Kidney epithelial cell (primary cell): ENCODE results near the gene NT5M. TPM values are rescaled to one million over a fixed set of nuclear protein-coding genes. Genes with fewer than 3 reads are reported as not detected.

Experiments
- DNase-seq: peaks from one replicate; pipeline ENCODE4 v3.0.0-alpha.2; 2010; ENCODE audit warnings: low read depth
- H3K27me3 ChIP-seq: 2 replicates; pipeline ENCODE4 v1.6.0; 2011; ENCODE audit warnings: low read length; ENCODE audit not compliant: control insufficient read depth, insufficient read depth
- H3K36me3 ChIP-seq: 2 replicates; pipeline ENCODE4 v1.5.1; 2011; ENCODE audit warnings: low read length; ENCODE audit not compliant: control insufficient read depth, insufficient read depth
- H3K4me3 ChIP-seq: 2 replicates; pipeline ENCODE4 v1.5.1; 2011; ENCODE audit warnings: low read depth, mild to moderate bottlenecking, control low read depth, low read length
- total RNA-seq: library from RNA; depleted of rRNA; stranded (reverse); fragments of >200 nt; gene quantifications from 2 replicates; pipeline ENCODE4 v1.2.3, GENCODE V29; 2015
- TF ChIP-seq, protein P1 (sequence below): IDR thresholded peaks from 2 replicates; pipeline ENCODE4 v1.5.1; 2011; ENCODE audit warnings: mild to moderate bottlenecking, moderate library complexity, low read length, control low read depth, inconsistent platforms; ENCODE audit not compliant: insufficient read depth, poor library complexity, severe bottlenecking

The NT5M gene
- total RNA-seq, 1 donor from 2014 or later, result 4.9 TPM

DNA sequence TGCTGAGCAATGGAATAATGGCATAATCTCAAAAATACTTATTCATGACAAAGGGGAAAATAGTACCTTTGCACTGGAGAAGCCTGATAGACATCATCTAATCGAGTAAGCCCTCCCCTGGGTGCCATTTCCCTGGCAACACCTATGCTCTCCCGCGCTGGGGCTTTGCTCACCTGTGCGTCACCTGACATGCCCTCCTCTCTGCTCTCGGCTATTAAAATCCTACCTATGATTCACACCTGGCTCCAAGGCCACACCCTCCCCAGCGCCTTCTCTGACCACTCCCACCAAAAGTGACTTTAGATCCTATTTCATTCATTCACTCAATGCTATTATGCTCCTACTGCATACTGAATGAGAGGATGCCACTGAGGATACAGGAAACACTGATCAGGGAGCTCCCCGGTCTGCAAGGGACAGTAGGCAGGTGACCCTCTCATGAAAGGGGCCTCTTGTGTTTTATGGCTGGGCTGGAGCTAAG, 83.9 kb downstream of the NT5M start:
- Histone ChIP-seq H3K27me3 (peaks cover 6% of the 10 kb centered on the region), H3K4me3 (no peak overlapping the region), H3K36me3 (no peaks in the 10 kb centered on the region)
- DNase-seq, result no peak
- TF ChIP-seq, protein P1, sequence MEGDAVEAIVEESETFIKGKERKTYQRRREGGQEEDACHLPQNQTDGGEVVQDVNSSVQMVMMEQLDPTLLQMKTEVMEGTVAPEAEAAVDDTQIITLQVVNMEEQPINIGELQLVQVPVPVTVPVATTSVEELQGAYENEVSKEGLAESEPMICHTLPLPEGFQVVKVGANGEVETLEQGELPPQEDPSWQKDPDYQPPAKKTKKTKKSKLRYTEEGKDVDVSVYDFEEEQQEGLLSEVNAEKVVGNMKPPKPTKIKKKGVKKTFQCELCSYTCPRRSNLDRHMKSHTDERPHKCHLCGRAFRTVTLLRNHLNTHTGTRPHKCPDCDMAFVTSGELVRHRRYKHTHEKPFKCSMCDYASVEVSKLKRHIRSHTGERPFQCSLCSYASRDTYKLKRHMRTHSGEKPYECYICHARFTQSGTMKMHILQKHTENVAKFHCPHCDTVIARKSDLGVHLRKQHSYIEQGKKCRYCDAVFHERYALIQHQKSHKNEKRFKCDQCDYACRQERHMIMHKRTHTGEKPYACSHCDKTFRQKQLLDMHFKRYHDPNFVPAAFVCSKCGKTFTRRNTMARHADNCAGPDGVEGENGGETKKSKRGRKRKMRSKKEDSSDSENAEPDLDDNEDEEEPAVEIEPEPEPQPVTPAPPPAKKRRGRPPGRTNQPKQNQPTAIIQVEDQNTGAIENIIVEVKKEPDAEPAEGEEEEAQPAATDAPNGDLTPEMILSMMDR, result no peak

GRCh38 chr17:17387498-17388362, 84.6 kb downstream of the NT5M start:
- Histone ChIP-seq H3K27me3 (peaks cover 5% of the 10 kb centered on the region), H3K4me3 (no peak overlapping the region), H3K36me3 (no peaks in the 10 kb centered on the region)
- TF ChIP-seq, protein P1, result peak; percentile 41
- no peak for DNase-seq

- DNase-seq, result no peak
- peaks cover 5% of the 10 kb centered on the region for H3K27me3 ChIP-seq
- TF ChIP-seq, protein P1, result no peak
- no peak overlapping the region for H3K4me3 ChIP-seq
- H3K36me3 ChIP-seq, result no peaks in the 10 kb centered on the region
Observed at GRCh38 chr17:17388657-17389496, 85.7 kb downstream of the NT5M start.

- Histone ChIP-seq H3K36me3 (no peaks in the 10 kb centered on the region), H3K4me3 (no peak overlapping the region), H3K27me3 (peaks cover 3% of the 10 kb centered on the region)
- no peak for DNase-seq
- TF ChIP-seq, protein P1, result no peak
Observed at GRCh38 chr17:17391668-17392370, 88.6 kb downstream of the NT5M start.

- TF ChIP-seq, protein P1, result no peak
- H3K27me3 ChIP-seq, result peaks cover 3% of the 10 kb centered on the region
- no peak overlapping the region for H3K4me3 ChIP-seq
- no peaks in the 10 kb centered on the region for H3K36me3 ChIP-seq
- no peak for DNase-seq
Observed at GRCh38 chr17:17393976-17394375, 90.8 kb downstream of the NT5M start.
